Stimulated activated naive CD4-positive, alpha-beta T cell (primary cell): ENCODE data around the gene CCR4.
"Not testable (repeated sequence)": the region's sequence is repeated elsewhere in the genome, so short reads cannot be mapped to it uniquely, and the experiment has no call there.

Experiments used
- DNase-seq, 6 experiments: peaks; one replicate each; lab custom pipeline; 2025; lab: John Stamatoyannopoulos, UW

CCR4 gene

GRCh38 chr3:32983124-32983523 lies 31.7 kb downstream of the CCR4 start:
- no peak for DNase-seq

DNA sequence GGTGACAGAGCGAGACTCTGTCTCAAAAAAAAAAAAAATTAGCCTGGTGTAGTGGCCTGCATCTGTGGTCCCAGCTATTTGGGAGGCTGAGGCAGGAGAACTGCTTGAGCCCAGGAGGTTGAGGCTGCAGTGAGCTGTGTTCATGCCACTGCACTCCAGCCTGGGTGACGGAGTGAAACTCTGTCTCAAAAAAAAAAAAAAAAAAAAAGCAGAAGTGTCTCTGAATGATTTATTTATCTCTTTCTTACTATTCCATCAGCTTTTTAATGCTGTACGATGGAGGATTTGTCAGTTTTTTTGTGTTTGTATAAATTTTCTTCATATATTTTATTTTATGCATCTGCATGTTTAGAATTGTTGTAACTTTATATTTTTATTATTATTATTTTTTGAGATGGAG lies 33.5 kb downstream of the CCR4 start:
- not testable (repeated sequence) for DNase-seq

- DNase-seq, result no peak
These were observed 37.7 kb downstream of the CCR4 start for GRCh38 chr3:32989171-32989570.

DNA sequence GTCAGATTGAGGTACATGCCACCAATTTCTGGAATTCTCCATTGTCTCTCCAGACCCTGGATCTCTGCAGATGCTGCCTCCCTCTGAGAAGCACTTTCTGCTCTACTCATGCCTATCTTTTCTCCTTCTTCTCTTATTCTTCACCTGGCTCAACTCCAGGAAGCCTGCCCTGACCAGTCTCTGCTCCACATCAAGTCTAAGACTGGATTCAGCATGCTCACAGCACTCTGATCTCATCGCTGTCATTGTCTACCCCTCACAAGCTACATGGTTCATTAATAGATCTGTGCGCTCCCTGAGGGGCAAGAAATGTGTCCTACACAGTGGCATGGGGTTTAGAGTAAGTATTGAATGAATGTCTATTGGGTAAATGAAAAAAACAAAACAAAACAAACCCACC lies 38.7 kb downstream of the CCR4 start:
- DNase-seq, result no peak

DNA sequence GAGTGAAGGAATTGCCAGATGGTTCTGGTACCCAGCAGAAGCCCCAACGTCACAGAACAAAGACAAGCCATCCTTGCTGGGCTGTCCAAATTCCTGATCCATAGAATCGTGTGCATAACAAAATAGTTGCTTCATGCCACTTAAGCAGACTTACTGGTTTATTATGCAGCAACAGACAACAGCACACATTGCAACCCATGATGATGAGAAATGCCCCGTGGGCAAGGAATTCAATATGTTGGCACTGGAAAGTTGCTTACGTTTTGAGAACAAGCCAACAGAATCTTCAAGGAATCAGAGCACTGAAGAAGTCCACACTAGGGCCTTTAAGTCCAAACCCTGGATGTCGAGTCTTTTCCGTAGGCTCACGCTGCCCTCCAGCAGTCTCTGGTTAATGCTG lies 40.3 kb downstream of the CCR4 start:
- DNase-seq, result no peak

DNA sequence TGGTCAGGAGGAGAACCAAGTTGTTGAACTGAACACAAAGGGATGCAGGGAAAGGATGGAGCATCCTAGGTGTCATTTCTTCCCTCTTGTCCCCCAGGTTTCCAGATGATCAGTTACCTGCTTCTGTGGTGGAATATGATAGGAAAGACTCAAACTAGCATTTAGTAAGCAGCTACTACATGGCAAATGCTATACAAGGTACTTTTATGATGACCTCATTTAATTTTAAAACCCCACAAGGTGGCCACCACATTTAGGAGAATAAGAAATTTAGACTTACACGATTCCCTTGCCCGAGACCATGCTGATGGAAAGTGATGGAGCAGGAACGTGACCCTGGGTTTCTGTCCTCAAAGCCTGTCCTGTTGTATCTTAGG lies 40.9 kb downstream of the CCR4 start:
- DNase-seq, result no peak

DNA sequence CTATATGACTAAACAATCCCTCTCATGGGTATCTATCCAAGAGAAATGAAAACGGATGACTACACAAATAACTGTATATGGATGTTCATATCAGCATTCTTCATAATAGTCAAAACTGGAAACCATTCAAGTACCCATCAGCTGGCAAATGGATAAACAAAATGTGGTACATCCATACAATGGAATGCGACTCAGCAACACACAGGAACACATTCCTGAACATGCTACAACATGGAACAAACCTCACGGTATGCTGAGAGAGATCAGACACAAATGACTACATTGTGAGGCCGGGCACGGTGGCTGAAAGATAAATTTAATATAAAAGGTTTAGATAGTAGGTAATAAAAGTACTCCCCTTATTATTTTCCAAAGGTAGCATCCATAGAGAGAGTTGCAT lies 42.6 kb downstream of the CCR4 start:
- no peak for DNase-seq

- no peak for DNase-seq
These were observed 43.7 kb downstream of the CCR4 start for GRCh38 chr3:32995098-32995497.

GRCh38 chr3:32996048-32996754 lies 44.8 kb downstream of the CCR4 start:
- no peak for DNase-seq

GRCh38 chr3:32996755-32997091 lies 45.3 kb downstream of the CCR4 start:
- no peak for DNase-seq

GRCh38 chr3:32998631-32999451 lies 47.4 kb downstream of the CCR4 start:
- DNase-seq, result no peak

GRCh38 chr3:33000691-33001385 lies 49.4 kb downstream of the CCR4 start:
- no peak for DNase-seq

DNA sequence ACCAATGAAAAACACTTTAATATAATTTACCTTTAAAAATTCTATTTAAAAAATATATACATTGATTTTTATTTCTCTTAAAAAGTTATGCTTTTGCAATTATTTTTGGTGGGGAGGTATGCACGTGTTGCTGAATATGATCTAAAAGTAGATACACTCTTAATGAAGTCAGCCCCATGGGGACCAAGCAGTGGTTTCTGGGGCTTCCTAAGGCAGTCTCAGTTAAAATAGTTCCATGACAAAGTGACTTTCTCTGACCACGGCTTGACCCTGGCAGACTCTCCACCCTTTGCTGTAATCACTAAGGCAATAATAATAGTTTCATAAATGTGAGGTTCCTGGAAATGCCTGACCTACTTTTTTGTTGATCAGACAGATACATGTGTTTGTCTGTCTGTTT lies 50.4 kb downstream of the CCR4 start:
- DNase-seq, result no peak

GRCh38 chr3:33003308-33003707 lies 51.9 kb downstream of the CCR4 start:
- no peak for DNase-seq

- DNase-seq, result no peak
These were observed 52.8 kb downstream of the CCR4 start for GRCh38 chr3:33004205-33004604.

DNA sequence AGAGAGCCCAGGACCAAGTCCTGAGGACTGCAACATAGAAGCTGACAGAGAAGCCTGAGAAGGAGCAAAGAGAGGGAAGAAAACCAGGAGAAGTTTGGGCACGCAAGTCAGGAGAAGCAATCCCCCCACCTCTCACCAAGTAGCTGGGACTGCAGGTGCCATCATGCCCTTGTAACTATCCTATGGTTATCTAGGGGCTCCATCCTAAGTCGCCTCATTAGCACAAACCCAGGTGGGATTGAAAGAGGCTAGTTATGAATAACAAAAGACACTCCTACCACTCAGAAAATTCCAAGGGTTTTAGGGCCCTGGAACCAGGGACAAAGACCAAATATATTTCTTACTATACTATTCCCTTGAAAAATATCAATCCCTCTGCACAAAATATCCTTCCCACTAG lies 53.5 kb downstream of the CCR4 start:
- DNase-seq, result no peak
